NOMO-1 treated with DMSO at 0.1 percent for 48 hours (cell line): Measurements from ENCODE around the gene DNAJC5G.
"Not testable (repeated sequence)": the region's sequence is repeated elsewhere in the genome, so short reads cannot be mapped to it uniquely, and the experiment has no call there.

Experiments
- DNase-seq: peaks from one replicate; lab custom pipeline; 2025; ENCODE audit not compliant: unreplicated experiment; lab: John Stamatoyannopoulos, UW

Gene DNAJC5G

GRCh38 chr2:27306573-27307286 is 31.5 kb downstream of the DNAJC5G start:
- no peak for DNase-seq

- no peak for DNase-seq
Measured at GRCh38 chr2:27307287-27307544, 32.0 kb downstream of the DNAJC5G start.

GRCh38 chr2:27307545-27308358 is 32.5 kb downstream of the DNAJC5G start:
- no peak for DNase-seq

- no peak for DNase-seq
Measured at GRCh38 chr2:27308359-27308881, 33.2 kb downstream of the DNAJC5G start, which contains the start of gene UCN. TSS of gene UCN (minus strand) at chr2:27308445. CDS start at chr2:27307895, 550 bp downstream.

- DNase-seq: no peak
Measured at GRCh38 chr2:27309651-27310050, 34.4 kb downstream of the DNAJC5G start.

- no peak for DNase-seq
Measured at GRCh38 chr2:27312152-27312551, 36.9 kb downstream of the DNAJC5G start.

GRCh38 chr2:27313882-27314645 is 38.8 kb downstream of the DNAJC5G start:
- DNase-seq: no peak

GRCh38 chr2:27314709-27315108 is 39.5 kb downstream of the DNAJC5G start:
- no peak for DNase-seq

GRCh38 chr2:27315122-27315521 is 39.9 kb downstream of the DNAJC5G start:
- DNase-seq: no peak

- no peak for DNase-seq
Measured at GRCh38 chr2:27316655-27317412, 41.6 kb downstream of the DNAJC5G start.

GRCh38 chr2:27319839-27320238 is 44.6 kb downstream of the DNAJC5G start:
- DNase-seq: not testable (repeated sequence)

- no peak for DNase-seq
Measured at GRCh38 chr2:27320958-27321543, 45.8 kb downstream of the DNAJC5G start.

- DNase-seq: peak; percentile 50
Measured at GRCh38 chr2:27322301-27322765, 47.1 kb downstream of the DNAJC5G start.

- peak; percentile 88 for DNase-seq
Measured at GRCh38 chr2:27322766-27323595, 47.7 kb downstream of the DNAJC5G start, which contains the start of gene MPV17. TSS of gene MPV17 (minus strand) at chr2:27323097. CDS start at chr2:27322517, 580 bp downstream.

GRCh38 chr2:27323596-27324285 is 48.5 kb downstream of the DNAJC5G start:
- no peak for DNase-seq

GRCh38 chr2:27324720-27325119 is 49.5 kb downstream of the DNAJC5G start:
- no peak for DNase-seq
